OCI-LY3 (cell line): ENCODE results near the gene RNF217.

ENCODE experiments used
- EZH2phosphoT487 ChIP-seq: fragments of 200-600 bp; shearing (Covaris generic); IDR thresholded peaks from 2 replicates; pipeline ENCODE4 v1.6.1; 2018; ENCODE audit warnings: antibody characterized with exemption, mixed run types, low read depth
- TF ChIP-seq, protein P1 (sequence below): fragments of 200-600, 300-600 bp; sonication (generic); IDR thresholded peaks from 2 replicates; pipeline ENCODE4 v1.5.1; 2014; ENCODE audit warnings: antibody characterized with exemption, low read length, low read depth

DNA sequence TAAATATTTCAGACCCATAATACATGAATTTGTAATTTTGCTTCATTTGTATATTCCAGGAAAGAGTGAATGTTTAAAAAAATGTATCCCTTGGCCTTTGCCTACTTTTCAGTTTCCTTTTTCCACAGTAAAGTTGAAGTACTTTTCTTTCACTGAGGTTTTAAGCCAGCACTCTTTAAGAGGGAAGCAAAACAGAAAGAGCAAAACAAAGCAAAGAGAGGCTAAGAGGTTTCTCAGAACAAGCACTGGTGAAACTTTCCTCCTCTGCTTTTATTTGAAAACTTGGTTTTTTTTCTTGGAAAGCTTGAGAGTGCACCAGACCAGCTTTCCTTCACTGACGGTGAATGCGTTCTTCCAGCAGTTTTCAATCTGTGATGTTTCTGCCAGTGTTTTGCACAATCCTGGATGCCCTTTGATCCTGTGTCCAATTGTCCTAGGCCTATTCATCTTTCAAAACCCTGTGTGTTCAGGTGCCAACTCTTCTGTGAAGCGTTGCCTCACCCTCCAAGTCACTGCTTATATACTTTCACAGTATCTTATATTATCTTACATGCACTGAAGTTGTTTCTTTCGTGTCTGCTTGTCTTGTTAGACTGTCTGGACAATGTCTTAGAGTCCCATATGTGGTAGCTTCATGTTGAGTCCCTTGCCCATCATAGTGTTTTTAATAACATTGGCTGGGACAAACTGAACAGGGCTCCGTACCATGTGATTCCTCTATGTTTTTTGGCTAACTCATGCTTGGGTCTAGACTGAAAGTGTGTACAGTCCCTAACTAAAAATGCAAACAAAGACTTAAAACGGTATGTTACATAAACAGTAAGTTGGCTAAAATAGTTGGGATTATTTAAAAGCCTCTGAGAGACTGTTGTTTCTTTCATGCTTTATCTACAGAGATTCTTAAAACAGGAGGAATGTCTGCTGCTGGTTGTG lies 1.9 kb downstream of the RNF217 start:
- TF ChIP-seq, protein P1, sequence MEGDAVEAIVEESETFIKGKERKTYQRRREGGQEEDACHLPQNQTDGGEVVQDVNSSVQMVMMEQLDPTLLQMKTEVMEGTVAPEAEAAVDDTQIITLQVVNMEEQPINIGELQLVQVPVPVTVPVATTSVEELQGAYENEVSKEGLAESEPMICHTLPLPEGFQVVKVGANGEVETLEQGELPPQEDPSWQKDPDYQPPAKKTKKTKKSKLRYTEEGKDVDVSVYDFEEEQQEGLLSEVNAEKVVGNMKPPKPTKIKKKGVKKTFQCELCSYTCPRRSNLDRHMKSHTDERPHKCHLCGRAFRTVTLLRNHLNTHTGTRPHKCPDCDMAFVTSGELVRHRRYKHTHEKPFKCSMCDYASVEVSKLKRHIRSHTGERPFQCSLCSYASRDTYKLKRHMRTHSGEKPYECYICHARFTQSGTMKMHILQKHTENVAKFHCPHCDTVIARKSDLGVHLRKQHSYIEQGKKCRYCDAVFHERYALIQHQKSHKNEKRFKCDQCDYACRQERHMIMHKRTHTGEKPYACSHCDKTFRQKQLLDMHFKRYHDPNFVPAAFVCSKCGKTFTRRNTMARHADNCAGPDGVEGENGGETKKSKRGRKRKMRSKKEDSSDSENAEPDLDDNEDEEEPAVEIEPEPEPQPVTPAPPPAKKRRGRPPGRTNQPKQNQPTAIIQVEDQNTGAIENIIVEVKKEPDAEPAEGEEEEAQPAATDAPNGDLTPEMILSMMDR = no peak
- TF ChIP-seq EZH2phosphoT487 = no peak
